ENCODE results near the gene ZNF211.

GRCh38 chr19:57671124-57671895 lies 38.3 kb downstream of the ZNF211 start:
- TF ChIP-seq POLR2A (conservative IDR thresholded peaks at IDR 0.05) (no peak), RAD21 (CRISPR knock-in tag; conservative IDR thresholded peaks at IDR 0.05 in 1 of 2, IDR thresholded peaks at IDR 0.05 in 1 of 2) (no peak), ZNF449 (CRISPR knock-in tag; IDR thresholded peaks at IDR 0.05) (no peak), YY1 (IDR thresholded peaks at IDR 0.05; ENCODE audit: borderline replicate concordance in 1 of 3, control insufficient read depth in 1 of 3, extremely low read depth in 1 of 3, insufficient read depth in 3 of 3, insufficient read length in 1 of 3, insufficient replicate concordance in 2 of 3, low read depth in 1 of 3, low read length in 2 of 3) (no peak), EZH2 (IDR thresholded peaks at IDR 0.05; ENCODE audit: borderline replicate concordance, low read depth, low read length) (no peak)

All from K562 (cell line).